ENCODE measurements around the gene FAM120AOS.
"Not testable (repeated sequence)": the region's sequence is repeated elsewhere in the genome, so short reads cannot be mapped to it uniquely, and the experiment has no call there.

Gene FAM120AOS

GRCh38 chr9:93451849-93452709, 1.3 kb downstream of the FAM120AOS start:
- TF ChIP-seq ZFX (IDR thresholded peaks at IDR 0.05) = peak; percentile 98
- peak; percentile 19; the same call in 1 of the 2 replicates for TF ChIP-seq CTCF (conservative IDR thresholded peaks at IDR 0.05)
- peak overlapping the region; percentile 99 for H3K27ac ChIP-seq

- TF ChIP-seq ZFX (IDR thresholded peaks at IDR 0.05) = peak; percentile 90
- no peak for TF ChIP-seq CTCF (conservative IDR thresholded peaks at IDR 0.05)
- peak within 1 kb of the TSS; percentile 99 for H3K27ac ChIP-seq
Measured at GRCh38 chr9:93450945-93451815, 2.2 kb downstream of the FAM120AOS start, which contains the start of gene FAM120A. Gene FAM120A (plus strand): TSS chr9:93451685. CDS start chr9:93451916, 231 bp downstream.

- no peak overlapping the region for H3K27ac ChIP-seq
- TF ChIP-seq CTCF (conservative IDR thresholded peaks at IDR 0.05) (no peak), ZFX (IDR thresholded peaks at IDR 0.05) (no peak)
Measured at GRCh38 chr9:93447655-93448054, 5.7 kb downstream of the FAM120AOS start.

- TF ChIP-seq ZFX (IDR thresholded peaks at IDR 0.05) (no peak), CTCF (conservative IDR thresholded peaks at IDR 0.05) (no peak)
- H3K27ac ChIP-seq = no peak overlapping the region
Measured at GRCh38 chr9:93446073-93446472, 7.3 kb downstream of the FAM120AOS start.

GRCh38 chr9:93440896-93441580, 12.3 kb downstream of the FAM120AOS start:
- H3K27ac ChIP-seq = no peak overlapping the region
- no peak for TF ChIP-seq ZFX (IDR thresholded peaks at IDR 0.05)
- no peak for TF ChIP-seq CTCF (conservative IDR thresholded peaks at IDR 0.05)

GRCh38 chr9:93439301-93439700, 14.1 kb downstream of the FAM120AOS start:
- not testable (repeated sequence) for H3K27ac ChIP-seq

- H3K27ac ChIP-seq = no peak overlapping the region
- TF ChIP-seq ZFX (IDR thresholded peaks at IDR 0.05) (no peak), CTCF (conservative IDR thresholded peaks at IDR 0.05) (no peak)
Measured at GRCh38 chr9:93437996-93438395, 15.4 kb downstream of the FAM120AOS start.

All from C4-2B (cell line).